PFSK-1 (cell line): Measurements from ENCODE around the gene COPB1.

ENCODE experiments used
- POLR2AphosphoS5 ChIP-seq: IDR thresholded peaks from 2 replicates; pipeline ENCODE4 v1.6.1; 2012; ENCODE audit warnings: low read depth, mild to moderate bottlenecking, control low read depth, low read length, moderate library complexity
- SIN3A ChIP-seq: IDR thresholded peaks from 2 replicates; pipeline ENCODE4 v1.6.1; 2012; ENCODE audit warnings: mild to moderate bottlenecking, low read length, moderate library complexity, borderline replicate concordance; ENCODE audit not compliant: insufficient read depth
- TAF1 ChIP-seq: IDR thresholded peaks from 2 replicates; pipeline ENCODE4 v1.6.1; 2012; ENCODE audit warnings: low read length, control low read depth, borderline replicate concordance; ENCODE audit not compliant: insufficient read depth

- TF ChIP-seq POLR2AphosphoS5 = no peak
- no peak for TF ChIP-seq TAF1
- no peak for TF ChIP-seq SIN3A
Observed at GRCh38 chr11:14522801-14523200, 23.2 kb upstream of the COPB1 start.
